Prostate gland (tissue), 2 donors: ENCODE results near the gene CLEC14A. TPM values are rescaled to one million over a fixed set of nuclear protein-coding genes. Genes with fewer than 3 reads are reported as not detected.

Experiments
- DNase-seq: peaks from one replicate; pipeline ENCODE4 v3.0.0-alpha.2; 2019; ENCODE audit warnings: low spot score
- H3K27ac ChIP-seq, 2 donors: fragments of 200-600 bp; sonication (generic); 2 replicates each; pipeline ENCODE4 v1.5.1; 2017 to 2019
- H3K27me3 ChIP-seq: fragments of 200-600 bp; sonication (generic); replicated peaks from 2 replicates; pipeline ENCODE4 v1.5.1; 2019; ENCODE audit not compliant: insufficient read depth
- H3K36me3 ChIP-seq, 2 donors: fragments of 200-600 bp; sonication (generic); 1 replicate in 1 of 2; 2 replicates in 1 of 2; pipeline versions ENCODE4 v1.5.1 to v1.8.1; 2017 to 2019
- H3K4me1 ChIP-seq: fragments of 200-600 bp; sonication (generic); replicated peaks from 2 replicates; pipeline ENCODE4 v1.5.1; 2019
- H3K4me3 ChIP-seq, 2 donors: fragments of 200-600 bp; sonication (generic); 2 replicates each; pipeline ENCODE4 v1.5.1; 2017 to 2019
- H3K9me3 ChIP-seq: fragments of 200-600 bp; sonication (generic); 2 replicates; pipeline ENCODE4 v1.5.1; 2017
- CTCF ChIP-seq, 4 experiments: fragments of 200-600 bp in 2 of 4; fragments of 450-650 bp in 2 of 4; sonication (generic) in 2 of 4; IDR thresholded peaks; 1 replicate in 3 of 4; 2 replicates in 1 of 4; pipeline ENCODE4 v1.5.1; 2016 to 2019; ENCODE audit warnings: antibody characterized with exemption in 4 of 4, mild to moderate bottlenecking in 2 of 4, moderate library complexity in 2 of 4
- POLR2A ChIP-seq: fragments of 450-650 bp; IDR thresholded peaks from one replicate; pipeline ENCODE4 v1.6.1; 2016; ENCODE audit warnings: antibody characterized with exemption, mild to moderate bottlenecking
- POLR2AphosphoS5 ChIP-seq: sonication (generic); formaldehyde crosslinking; IDR thresholded peaks from one replicate; pipeline ENCODE4 v1.6.1; 2017; ENCODE audit warnings: antibody characterized with exemption
- WGBS: methylation state at CpG from one replicate; pipeline ENCODE4 v1.1.5; 2018; 5-methylcytosine and 5-hydroxymethylcytosine counted together
- intact Hi-C: fragments of 100-400 bp; cut with DNase I; formaldehyde crosslinking; loops from one replicate; pipeline ENCODE4 v1.14.2; 2022
- total RNA-seq, 2 donors: library from RNA; depleted of rRNA; stranded (reverse); fragments of >200 nt; gene quantifications; one replicate each; pipeline ENCODE4 v1.1.0, GENCODE V29; 2016

CLEC14A gene
- total RNA-seq, 2 donors from 2014 or later: 16.4 to 19.8 TPM

GRCh38 chr14:38291681-38292467 lies 36.0 kb upstream of the CLEC14A start:
- Histone ChIP-seq H3K4me3 (no peak overlapping the region), H3K36me3 (no peaks in the 10 kb centered on the region), H3K27ac (no peak overlapping the region), H3K27me3 (no peaks in the 10 kb centered on the region), H3K9me3 (no peaks in the 10 kb centered on the region), H3K4me1 (no peaks in the 10 kb centered on the region)
- no peak for TF ChIP-seq POLR2A
- no peak for TF ChIP-seq POLR2AphosphoS5
- TF ChIP-seq CTCF (IDR thresholded peaks at IDR 0.05): no peak
- intact Hi-C loops: no loop called here
- DNase-seq: no peak

- TF ChIP-seq POLR2AphosphoS5: no peak
- TF ChIP-seq POLR2A: no peak
- no peak for TF ChIP-seq CTCF (IDR thresholded peaks at IDR 0.05)
- no peak overlapping the region for H3K4me3 ChIP-seq
- no peaks in the 10 kb centered on the region for H3K27me3 ChIP-seq
- intact Hi-C loops: no loop called here
- H3K4me1 ChIP-seq: no peaks in the 10 kb centered on the region
- no peaks in the 10 kb centered on the region for H3K9me3 ChIP-seq
- no peak for DNase-seq
- WGBS: 6% methylated on average over 5 of the region's 5 CpGs
- H3K36me3 ChIP-seq: no peaks in the 10 kb centered on the region
- no peak overlapping the region for H3K27ac ChIP-seq
These were observed 34.8 kb upstream of the CLEC14A start for GRCh38 chr14:38290601-38291188.

GRCh38 chr14:38286452-38286851 lies 30.6 kb upstream of the CLEC14A start:
- Histone ChIP-seq H3K27ac (no peak overlapping the region), H3K4me3 (no peak overlapping the region), H3K9me3 (no peaks in the 10 kb centered on the region), H3K27me3 (no peaks in the 10 kb centered on the region), H3K4me1 (no peaks in the 10 kb centered on the region), H3K36me3 (no peaks in the 10 kb centered on the region)
- no peak for DNase-seq
- TF ChIP-seq POLR2A (no peak), POLR2AphosphoS5 (no peak)
- intact Hi-C loops: no loop called here

- WGBS: 57% methylated on average over 2 of the region's 2 CpGs
- no peak overlapping the region for H3K4me3 ChIP-seq
These were observed 30.1 kb upstream of the CLEC14A start for GRCh38 chr14:38285962-38286361.

GRCh38 chr14:38282936-38283335 lies 27.0 kb upstream of the CLEC14A start:
- no peaks in the 10 kb centered on the region for H3K27me3 ChIP-seq
- no peaks in the 10 kb centered on the region for H3K9me3 ChIP-seq
- TF ChIP-seq POLR2A (no peak), CTCF (IDR thresholded peaks at IDR 0.05) (no peak), POLR2AphosphoS5 (no peak)
- no peak overlapping the region for H3K27ac ChIP-seq
- H3K4me1 ChIP-seq: no peaks in the 10 kb centered on the region
- no peak for DNase-seq
- no peaks in the 10 kb centered on the region for H3K36me3 ChIP-seq
- H3K4me3 ChIP-seq: no peak overlapping the region
- intact Hi-C loops: no loop called here

More at GRCh38 chr14:38285962-38286361, 30.1 kb upstream of the CLEC14A start:
- H3K27ac ChIP-seq: no peak overlapping the region
- TF ChIP-seq POLR2A (no peak), CTCF (IDR thresholded peaks at IDR 0.05) (no peak), POLR2AphosphoS5 (no peak)
- DNase-seq: no peak
- intact Hi-C loops: no loop called here
- no peaks in the 10 kb centered on the region for H3K4me1 ChIP-seq
- no peaks in the 10 kb centered on the region for H3K9me3 ChIP-seq
- H3K36me3 ChIP-seq: no peaks in the 10 kb centered on the region
- H3K27me3 ChIP-seq: no peaks in the 10 kb centered on the region
